Astrocyte of the cerebellum (primary cell): Measurements from ENCODE around the gene CCNE1.
A peak's percentile ranks its signal among the peaks of the same experiment; 100 is the strongest.

Source experiments
- DNase-seq: peaks from one replicate; pipeline ENCODE4 v3.0.0-alpha.2; 2011; ENCODE audit warnings: low read depth
- H3K4me3 ChIP-seq: 2 replicates; pipeline ENCODE4 v1.5.1; 2011; ENCODE audit warnings: mild to moderate bottlenecking, low read depth, low read length, moderate library complexity
- CTCF ChIP-seq: IDR thresholded peaks from 2 replicates; pipeline ENCODE4 v1.5.1; 2012; ENCODE audit warnings: low read length, low read depth, moderate library complexity, mild to moderate bottlenecking; ENCODE audit errors: missing control alignments
- in situ Hi-C: cut with HindIII; loops from 2 replicates; pipeline ENCODE4 v1.10.0; 2017; ENCODE audit warnings: low sequenced_read_pairs

Gene CCNE1

GRCh38 chr19:29872224-29872731 lies 60.5 kb downstream of the CCNE1 start:
- in situ Hi-C loops: no loop called here
- DNase-seq: no peak
- no peak overlapping the region for H3K4me3 ChIP-seq

GRCh38 chr19:29873024-29873800 lies 61.4 kb downstream of the CCNE1 start:
- H3K4me3 ChIP-seq: peak overlapping the region; percentile 35
- in situ Hi-C loops: no loop called here
- TF ChIP-seq CTCF: peak; percentile 57
- no peak for DNase-seq

More at GRCh38 chr19:29872224-29872731, 60.5 kb downstream of the CCNE1 start:
- no peak for TF ChIP-seq CTCF
